ENCODE results near the gene HERPUD1. TPM values are rescaled to one million over a fixed set of nuclear protein-coding genes. Genes with fewer than 3 reads are reported as not detected.

The HERPUD1 gene
- total RNA-seq, 4 donors from 2014 or later = 51.5 to 136 (median 112) TPM

- H3K4me1 ChIP-seq = no peaks in the 10 kb centered on the region
- intact Hi-C loops (cut with DNase I; ENCODE audit: low total_unique reads) = no loop called here
Measured at GRCh38 chr16:56886296-56886695, 45.6 kb upstream of the HERPUD1 start.

DNA sequence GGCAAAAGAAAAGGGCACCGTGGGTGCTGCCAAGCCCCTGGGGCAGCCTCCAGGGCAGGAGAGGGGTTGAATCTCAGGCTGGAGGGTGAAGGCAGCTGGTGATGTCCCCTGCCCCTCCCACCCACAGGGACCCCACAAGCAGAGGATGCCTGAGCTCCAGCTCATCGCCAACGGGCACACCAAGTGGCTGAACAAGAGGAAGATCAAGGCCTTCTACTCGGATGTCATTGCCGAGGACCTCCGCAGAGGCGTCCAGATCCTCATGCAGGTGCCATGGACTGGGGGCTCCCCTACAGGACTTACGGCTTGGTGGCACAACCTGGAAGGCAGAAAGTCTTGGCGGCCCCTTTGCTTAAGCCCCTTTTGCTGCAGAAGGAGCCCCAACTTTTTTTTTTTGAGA is 45.1 kb upstream of the HERPUD1 start:
- intact Hi-C loops (cut with DNase I; ENCODE audit: low total_unique reads) = no loop called here
- H3K4me1 ChIP-seq = no peaks in the 10 kb centered on the region
- no peak overlapping the region for H3K4me3 ChIP-seq
- DNase-seq = no peak
- H3K27me3 ChIP-seq = no peaks in the 10 kb centered on the region
- no peaks in the 10 kb centered on the region for H3K36me3 ChIP-seq
- no peak overlapping the region for H3K27ac ChIP-seq
- H3K9me3 ChIP-seq = no peaks in the 10 kb centered on the region
- TF ChIP-seq CTCF (IDR thresholded peaks at IDR 0.05) (no peak), POLR2A (IDR thresholded peaks at IDR 0.05) (no peak)

More at GRCh38 chr16:56886296-56886695, 45.6 kb upstream of the HERPUD1 start:
- DNase-seq = no peak
- no peaks in the 10 kb centered on the region for H3K36me3 ChIP-seq
- H3K27ac ChIP-seq = no peak overlapping the region
- TF ChIP-seq CTCF (IDR thresholded peaks at IDR 0.05) (no peak), POLR2A (IDR thresholded peaks at IDR 0.05) (no peak)
- H3K27me3 ChIP-seq = no peaks in the 10 kb centered on the region
- no peak overlapping the region for H3K4me3 ChIP-seq
- no peaks in the 10 kb centered on the region for H3K9me3 ChIP-seq

DNA sequence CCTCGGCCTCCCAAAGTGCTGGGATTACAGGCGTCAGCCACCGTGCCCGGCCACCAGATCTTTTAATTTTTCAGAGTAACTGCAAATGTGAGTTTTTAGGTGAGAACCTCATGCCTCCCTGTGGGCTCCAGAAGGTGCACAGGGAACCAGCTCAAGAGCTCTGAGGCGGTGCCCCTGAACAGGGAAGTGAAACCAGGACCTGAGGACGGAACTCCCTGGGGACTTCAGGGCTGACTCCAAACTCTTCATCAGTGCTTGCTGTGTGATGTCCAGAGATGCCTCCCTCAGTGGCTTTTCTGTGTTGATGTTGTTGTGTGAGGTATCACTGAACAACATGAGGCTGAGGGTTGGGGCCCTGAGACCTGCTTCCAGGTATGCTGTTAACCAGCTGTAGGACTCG is 43.1 kb upstream of the HERPUD1 start:
- H3K4me1 ChIP-seq = no peaks in the 10 kb centered on the region
- H3K9me3 ChIP-seq = no peaks in the 10 kb centered on the region
- H3K4me3 ChIP-seq = no peak overlapping the region
- DNase-seq = no peak
- intact Hi-C loops (cut with DNase I; ENCODE audit: low total_unique reads) = no loop called here
- TF ChIP-seq CTCF (IDR thresholded peaks at IDR 0.05) (no peak), POLR2A (IDR thresholded peaks at IDR 0.05) (no peak)
- no peak overlapping the region for H3K27ac ChIP-seq
- H3K27me3 ChIP-seq = no peaks in the 10 kb centered on the region
- no peaks in the 10 kb centered on the region for H3K36me3 ChIP-seq

GRCh38 chr16:56889206-56889605 is 42.7 kb upstream of the HERPUD1 start:
- intact Hi-C loops (cut with DNase I; ENCODE audit: low total_unique reads) = no loop called here
- TF ChIP-seq POLR2A (IDR thresholded peaks at IDR 0.05) (no peak), CTCF (IDR thresholded peaks at IDR 0.05) (no peak)
- no peak for DNase-seq
- Histone ChIP-seq H3K27me3 (no peaks in the 10 kb centered on the region), H3K4me3 (no peak overlapping the region), H3K4me1 (no peaks in the 10 kb centered on the region), H3K9me3 (no peaks in the 10 kb centered on the region), H3K27ac (no peak overlapping the region), H3K36me3 (no peaks in the 10 kb centered on the region)

- intact Hi-C loops (cut with DNase I; ENCODE audit: low total_unique reads) = no loop called here
- TF ChIP-seq CTCF (IDR thresholded peaks at IDR 0.05) (no peak), POLR2A (IDR thresholded peaks at IDR 0.05) (no peak)
- H3K9me3 ChIP-seq = no peaks in the 10 kb centered on the region
- no peak overlapping the region for H3K4me3 ChIP-seq
- H3K27ac ChIP-seq = no peak overlapping the region
- H3K27me3 ChIP-seq = no peaks in the 10 kb centered on the region
- no peaks in the 10 kb centered on the region for H3K4me1 ChIP-seq
- H3K36me3 ChIP-seq = no peaks in the 10 kb centered on the region
- no peak for DNase-seq
Measured at GRCh38 chr16:56891685-56892084, 40.3 kb upstream of the HERPUD1 start.

Measured in uterus (tissue), 4 donors.